ENCODE data around the gene SCARF2.

DNA sequence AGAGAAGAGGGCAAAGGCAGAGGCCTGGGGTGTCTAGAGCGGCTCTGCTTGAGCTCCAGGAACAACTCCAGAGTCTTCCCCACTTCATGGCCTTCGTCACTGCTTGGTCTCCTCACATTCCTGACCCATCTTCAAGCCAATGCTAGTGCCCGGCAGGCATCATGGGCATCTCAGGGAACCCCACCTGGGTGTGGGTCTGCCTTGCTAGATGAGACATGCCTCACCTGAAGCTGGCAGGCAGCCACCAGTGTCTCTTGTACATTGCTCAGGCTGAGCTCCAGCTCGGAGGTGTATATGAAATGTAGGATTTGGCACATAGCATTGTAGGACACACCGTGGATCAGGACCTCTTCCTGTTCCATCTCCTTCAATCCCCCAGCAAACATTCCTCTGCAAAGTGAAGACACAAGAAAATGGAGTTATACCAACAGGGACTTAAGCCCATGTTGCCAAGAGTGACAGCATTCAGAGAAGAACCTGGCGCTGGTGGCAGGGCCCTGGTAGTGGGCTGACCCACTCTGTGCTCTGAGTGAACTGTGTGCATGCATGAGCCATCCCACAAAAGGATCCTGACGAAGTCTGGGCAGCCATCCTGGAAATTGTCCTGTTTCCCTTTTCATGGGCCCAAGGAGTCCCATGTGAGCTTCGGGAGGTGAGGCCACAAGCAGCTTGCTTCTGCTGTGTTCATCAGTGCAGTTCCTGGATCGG lies 33.7 kb upstream of the SCARF2 start:
- no peak for TF ChIP-seq POLR2A (IDR thresholded peaks at IDR 0.05)
- TF ChIP-seq CTCF (IDR thresholded peaks at IDR 0.05) = no peak
- no peak for TF ChIP-seq POLR2AphosphoS5 (IDR thresholded peaks at IDR 0.05)

Measured in suprapubic skin (tissue), 4 donors.